ENCODE results near the gene NTF4.
A peak's percentile ranks its signal among the peaks of the same experiment; 100 is the strongest.

NTF4 gene, protein sequence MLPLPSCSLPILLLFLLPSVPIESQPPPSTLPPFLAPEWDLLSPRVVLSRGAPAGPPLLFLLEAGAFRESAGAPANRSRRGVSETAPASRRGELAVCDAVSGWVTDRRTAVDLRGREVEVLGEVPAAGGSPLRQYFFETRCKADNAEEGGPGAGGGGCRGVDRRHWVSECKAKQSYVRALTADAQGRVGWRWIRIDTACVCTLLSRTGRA

DNA sequence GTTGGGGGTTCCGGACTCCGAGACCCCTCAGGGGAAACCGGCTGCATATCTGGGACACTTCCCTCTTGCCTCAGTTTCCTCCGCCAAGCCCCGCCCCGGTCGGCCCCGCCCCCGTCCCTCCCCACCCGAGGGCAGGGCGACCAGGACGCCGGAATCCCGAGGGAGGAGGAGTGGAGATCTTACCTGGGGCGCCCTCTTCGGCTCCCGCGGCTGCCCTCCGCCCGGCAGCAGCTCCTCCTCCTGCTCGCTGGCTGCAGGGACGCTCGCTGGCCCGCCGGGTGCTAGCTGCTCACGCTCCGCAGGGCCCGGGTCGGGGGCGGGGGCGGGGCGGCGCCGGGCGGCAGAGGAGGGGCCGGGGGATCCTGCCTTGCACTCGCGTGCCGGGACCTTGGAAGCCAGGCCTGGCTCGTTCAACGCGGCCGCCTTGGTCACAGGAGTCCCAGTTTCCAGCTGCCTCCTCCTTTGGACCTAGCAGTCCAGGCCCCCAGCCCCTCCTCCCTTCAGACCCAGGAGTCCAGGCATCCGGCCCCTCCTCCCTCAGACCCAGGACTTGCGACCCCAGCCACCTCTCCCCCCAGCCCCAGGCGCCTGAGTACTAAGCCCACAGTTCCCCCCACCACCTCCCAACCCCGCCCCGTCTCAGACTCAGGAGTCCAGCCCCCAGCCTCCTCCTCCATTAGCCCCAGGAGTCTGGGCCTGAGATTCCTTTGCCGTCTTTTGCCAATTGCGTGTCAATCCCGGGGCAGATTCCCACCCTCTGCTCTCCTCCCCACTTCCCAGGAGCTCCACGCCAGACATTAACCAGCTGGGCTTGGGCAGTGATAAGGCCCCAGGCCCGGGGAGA is at the start of gene NTF4:
Gene NTF4, minus strand, starts transcription at position 51 of the 844 bp plus-strand sequence. CDS start 2,821 bp downstream, outside the sequence.
- DNase-seq (ENCODE audit: low spot score) = peak; percentile 63

DNA sequence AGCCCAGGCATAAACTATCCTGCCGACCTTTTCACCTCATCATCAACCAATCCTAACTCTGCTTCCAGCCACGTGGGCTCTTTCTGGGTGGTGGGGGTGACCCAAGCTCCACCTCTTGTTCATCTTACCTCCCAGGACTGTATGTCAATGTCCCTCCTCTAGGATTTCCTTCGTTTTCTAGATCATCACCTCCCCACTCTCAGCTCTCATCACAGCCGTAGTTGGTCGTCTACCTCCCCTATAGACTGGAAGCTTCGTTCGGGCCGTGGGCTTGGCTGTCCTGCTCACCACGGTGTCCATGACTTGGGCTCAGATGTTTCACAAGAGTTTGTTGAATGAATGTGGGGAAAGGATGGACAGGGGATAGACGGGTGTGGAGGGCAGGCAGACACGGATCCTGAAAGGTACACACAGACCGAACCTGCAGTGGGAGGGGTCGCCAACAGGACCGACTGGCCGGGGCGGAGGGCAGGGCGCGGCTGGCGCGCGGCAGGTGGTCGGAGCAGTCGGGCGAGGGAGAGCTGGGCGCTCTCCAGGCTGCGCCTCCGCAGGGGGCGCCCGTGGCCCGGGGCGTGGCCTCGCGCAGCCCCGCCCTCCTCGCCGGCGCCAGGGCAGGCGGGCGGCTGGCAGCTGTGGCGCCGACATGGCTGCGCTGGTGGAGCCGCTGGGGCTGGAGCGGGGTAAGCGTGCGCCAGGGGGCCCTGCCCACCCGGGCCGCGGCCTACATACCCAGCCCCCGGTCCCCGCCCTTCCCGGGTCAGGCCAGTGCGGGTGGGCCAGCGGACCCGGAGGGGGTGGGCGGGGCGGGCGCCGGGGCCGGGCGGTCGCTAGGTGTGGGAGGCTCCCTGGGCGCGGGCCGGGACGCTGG is 49.4 kb upstream of the NTF4 start, which contains the start of gene LIN7B:
Gene LIN7B, plus strand, starts transcription at position 609 of the 868 bp plus-strand sequence. Its CDS starts 35 bp downstream, at position 644.
- DNase-seq (ENCODE audit: low spot score) = peak; percentile 95

DNA sequence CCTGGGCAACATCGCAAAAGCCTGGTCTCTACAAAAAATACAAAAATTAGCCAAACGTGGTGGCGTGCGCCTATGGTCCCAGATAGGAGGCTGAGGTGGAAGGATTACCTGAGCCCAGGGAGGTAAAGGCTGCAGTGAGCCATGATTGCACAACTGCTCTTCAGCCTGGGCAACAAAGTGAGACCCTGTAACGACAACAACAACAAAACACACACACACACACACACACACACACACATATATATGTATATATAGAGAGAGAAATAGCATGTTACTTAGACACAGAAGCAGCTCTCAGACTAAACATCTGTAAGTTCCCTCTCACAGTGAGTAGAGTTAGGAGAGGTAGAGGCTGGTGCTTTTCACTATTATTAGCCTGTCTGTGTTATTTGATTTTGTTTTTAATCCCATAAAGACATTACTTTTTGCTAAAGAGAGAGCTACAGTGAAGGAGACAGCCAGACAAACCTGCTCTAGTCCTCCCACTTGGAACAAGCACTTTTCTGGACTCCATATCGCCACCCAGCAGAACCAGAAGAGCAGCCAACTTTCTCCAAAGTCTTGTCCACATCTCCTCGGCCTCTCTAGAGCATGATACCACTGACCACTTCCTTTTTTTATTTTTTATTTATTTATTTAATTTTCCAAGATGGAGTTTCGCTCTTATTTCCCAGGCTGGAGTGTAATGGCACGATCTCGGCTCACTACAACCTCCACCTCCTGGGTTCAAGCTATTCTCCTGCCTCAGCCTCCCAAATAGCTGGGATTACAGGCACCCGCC is 46.8 kb upstream of the NTF4 start:
- no peak for DNase-seq (ENCODE audit: low spot score)

DNA sequence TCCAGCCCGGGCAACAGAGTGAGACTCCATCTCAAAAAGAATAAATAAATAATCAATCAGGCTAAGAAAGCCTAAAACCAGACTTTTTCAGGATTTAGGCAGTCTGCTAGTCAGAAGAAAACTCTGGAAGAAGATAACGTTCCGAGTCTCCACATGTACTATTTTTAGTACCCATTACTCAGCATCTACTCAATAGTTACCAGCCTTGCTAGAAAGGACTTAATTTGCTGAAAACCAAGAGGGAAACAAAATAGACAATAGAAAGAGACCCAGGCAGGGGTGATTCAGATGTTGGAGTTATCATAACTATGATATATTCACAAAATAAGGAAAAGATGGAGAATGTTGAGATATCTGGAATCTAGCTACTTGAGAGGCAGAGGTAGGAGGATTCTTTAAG is 45.9 kb upstream of the NTF4 start:
- peak; percentile 56 for DNase-seq (ENCODE audit: low spot score)

DNA sequence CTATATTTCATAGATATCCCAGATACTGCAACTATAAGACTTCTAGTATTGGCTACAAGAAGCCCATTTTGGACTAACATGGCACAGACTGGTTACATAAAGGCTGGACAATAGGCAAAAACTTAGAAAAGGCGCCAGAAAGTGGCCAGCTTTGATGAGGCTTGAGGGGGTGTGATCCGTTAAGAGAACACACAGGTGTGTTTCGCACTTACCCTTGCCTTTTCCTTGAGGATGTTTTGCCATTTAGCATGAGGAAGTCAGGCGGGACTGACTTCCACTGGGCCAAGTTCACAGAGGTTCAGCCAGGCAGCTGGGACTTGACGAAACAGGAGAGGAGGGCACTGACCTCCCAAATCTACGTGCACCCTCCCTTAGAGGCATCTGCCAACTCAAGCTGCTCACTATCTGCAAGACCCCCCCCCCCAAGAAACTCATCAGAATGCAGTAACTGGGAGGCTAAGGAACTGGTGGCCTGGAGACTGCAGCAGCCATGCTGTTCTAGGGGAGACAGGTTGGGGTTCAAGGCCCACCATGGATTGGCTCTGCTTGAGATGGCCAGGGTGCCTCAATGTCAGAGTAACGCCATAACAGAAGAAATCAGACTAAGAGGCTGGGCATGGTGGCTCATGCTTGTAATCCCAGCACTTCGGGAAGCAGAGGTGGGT is 45.1 kb upstream of the NTF4 start:
- no peak for DNase-seq (ENCODE audit: low spot score)

DNA sequence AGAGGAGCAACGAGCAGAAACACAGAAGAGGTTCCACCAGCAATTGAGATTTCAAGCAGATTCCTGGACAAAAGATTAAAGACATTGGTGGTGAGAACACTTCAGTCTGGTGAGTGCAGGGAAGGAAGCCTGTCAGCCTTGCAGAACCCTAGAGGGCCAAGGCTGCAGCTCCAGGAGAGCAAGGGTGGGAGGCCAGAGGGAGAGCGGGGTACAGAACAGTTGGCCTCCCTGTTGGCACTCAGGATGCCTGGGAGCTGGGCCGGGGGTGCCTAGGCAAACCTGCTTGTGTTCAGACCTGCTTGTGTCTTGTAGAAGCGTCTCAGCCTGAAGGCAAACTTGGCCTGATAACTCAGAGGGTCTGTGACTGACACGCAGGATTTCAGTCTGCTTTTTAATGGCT is 44.4 kb upstream of the NTF4 start:
- DNase-seq (ENCODE audit: low spot score) = no peak

DNA sequence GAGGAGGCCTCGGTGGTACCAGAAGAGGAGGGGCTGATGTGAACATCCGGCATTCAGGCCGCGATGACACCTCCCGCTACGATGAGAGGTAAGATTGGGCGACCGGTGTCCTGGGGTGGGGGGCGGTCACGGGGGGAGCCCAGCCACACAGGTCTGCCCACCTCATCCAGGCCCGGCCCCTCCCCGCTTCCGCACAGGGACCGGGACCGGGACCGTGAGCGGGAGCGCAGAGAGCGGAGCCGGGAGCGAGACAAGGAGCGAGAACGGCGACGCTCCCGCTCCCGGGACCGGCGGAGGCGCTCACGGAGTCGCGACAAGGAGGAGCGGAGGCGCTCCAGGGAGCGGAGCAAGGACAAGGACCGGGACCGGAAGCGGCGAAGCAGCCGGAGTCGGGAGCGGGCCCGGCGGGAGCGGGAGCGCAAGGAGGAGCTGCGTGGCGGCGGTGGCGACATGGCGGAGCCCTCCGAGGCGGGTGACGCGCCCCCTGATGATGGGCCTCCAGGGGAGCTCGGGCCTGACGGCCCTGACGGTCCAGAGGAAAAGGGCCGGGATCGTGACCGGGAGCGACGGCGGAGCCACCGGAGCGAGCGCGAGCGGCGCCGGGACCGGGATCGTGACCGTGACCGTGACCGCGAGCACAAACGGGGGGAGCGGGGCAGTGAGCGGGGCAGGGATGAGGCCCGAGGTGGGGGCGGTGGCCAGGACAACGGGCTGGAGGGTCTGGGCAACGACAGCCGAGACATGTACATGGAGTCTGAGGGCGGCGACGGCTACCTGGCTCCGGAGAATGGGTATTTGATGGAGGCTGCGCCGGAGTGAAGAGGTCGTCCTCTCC is 43.2 kb upstream of the NTF4 start:
- no peak for DNase-seq (ENCODE audit: low spot score)

DNA sequence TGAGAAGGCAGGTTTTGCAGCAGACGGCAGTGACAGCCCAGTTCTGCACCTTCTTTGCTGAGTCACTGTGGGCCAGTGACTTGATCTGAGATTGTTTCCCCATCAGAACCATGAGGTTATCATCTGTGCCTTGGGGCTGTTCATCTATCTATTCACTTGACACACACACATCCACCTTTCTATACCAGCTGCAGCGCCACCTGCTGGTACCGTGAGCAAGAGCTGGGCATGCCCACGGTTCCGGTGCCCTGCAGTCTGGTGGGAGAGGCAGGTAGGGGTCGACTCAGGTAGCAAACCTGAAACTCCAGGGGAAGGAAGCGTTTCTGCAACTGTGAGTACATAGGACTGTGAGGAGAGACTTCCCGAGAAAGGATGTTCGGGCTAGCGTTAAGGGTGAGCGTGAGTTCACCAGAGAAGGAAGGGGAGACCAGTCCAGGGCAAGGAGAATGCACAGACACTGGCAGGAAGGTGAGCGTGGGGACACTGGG is 42.1 kb upstream of the NTF4 start:
- peak; percentile 46 for DNase-seq (ENCODE audit: low spot score)

DNA sequence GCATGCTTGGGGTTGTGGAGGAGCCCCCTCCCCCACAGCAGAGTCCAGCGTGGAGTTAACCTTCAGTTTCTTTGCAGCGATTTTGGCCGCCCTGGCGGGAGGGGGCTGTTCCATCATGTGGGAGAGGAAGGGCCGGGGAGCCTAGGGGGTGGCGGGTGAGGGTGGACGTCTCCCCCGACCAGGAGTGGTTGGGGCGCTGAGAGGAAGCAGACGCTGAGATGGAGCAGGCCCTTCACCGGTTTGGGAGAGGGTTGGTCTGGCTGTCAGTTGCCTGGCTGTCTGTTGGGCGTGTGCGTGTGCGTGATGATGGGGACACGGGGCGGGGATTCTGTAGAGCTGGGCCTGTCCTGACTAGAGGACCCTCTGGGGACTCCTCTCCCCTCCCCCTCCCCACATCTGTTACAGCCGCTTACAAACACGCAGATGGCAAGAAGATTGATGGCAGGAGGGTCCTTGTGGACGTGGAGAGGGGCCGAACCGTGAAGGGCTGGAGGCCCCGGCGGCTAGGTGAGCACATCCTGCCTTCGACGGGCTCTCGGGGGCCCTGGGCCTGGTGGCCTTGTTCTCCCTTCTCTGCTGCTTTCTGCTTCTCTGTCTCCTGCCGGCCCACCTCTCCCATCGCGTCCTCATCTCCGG is 39.7 kb upstream of the NTF4 start:
- DNase-seq (ENCODE audit: low spot score) = no peak

DNA sequence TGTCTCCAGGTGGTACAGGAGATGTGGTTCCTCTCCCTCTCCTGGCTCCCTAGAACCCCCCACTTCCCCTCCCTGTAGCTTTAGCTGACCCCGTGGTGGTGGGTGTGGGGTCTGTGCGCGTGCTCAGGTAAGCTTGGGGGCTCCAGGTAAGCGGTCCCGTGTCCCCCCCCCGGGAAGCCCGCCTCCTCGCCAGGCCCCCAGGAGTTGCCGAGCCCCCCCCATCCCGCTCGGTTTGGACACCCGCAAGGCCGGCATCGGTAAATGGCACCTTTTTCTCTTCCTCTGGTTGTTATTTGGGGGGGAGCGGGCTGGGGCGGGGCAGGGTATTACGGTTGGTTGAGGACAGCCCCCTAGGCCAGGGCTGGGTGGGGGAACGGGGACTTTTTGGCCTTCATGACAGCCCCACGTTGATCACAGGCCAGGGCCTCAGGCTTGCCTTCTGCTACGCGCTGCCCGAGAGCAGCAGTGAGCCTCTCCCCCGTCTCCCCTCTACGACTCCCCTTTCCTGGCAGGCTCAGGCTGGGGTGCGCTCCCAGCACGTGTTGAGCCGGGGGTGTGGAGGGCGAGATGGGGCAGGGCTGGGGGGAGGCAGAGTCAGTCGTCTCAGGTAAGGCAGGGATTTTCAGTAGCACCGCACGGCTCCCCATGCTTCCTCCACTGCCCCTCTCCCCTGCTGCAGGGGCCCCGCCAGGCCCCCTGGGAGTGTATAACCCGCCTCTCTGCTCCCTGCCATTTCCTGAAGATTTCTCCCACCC is 38.9 kb upstream of the NTF4 start:
- DNase-seq (ENCODE audit: low spot score) = no peak

DNA sequence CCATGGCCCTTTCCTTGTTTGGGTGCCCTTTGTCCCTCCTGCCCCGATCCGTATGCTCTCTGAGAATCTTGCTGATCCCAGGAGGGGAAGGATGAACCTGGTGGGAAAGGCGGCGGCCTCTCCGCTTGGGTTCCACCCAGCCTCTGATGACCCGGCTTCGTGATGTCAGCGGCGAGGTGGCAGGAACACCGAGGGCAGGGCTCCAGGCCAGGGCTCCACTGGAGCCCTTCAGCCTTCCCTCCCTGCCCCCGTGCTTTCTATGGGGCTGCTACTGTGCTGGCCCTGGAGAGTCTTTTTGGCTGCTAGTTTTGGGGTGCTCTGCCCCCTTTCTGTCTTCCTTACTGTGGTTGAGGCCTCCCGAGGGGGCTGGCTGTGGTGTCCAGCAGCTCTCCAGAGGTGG is 37.7 kb upstream of the NTF4 start:
- no peak for DNase-seq (ENCODE audit: low spot score)

DNA sequence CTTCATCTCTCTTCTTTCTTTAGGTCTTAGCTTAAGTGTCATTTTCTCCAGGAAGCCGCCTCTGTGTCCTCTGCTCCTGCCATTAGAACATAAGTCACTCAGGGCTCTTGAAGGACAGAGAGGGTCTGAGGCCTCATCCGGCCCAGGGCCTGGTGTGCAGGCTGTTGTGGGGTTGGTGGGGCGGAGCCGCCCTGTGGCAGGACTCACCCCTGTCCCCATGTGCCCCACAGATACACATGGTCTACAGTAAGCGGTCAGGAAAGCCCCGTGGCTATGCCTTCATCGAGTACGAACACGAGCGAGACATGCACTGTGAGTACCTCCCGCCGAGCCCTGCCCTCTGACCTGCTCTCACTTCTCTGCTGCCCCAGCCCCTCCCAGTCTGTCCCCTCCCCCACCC is 36.5 kb upstream of the NTF4 start:
- no peak for DNase-seq (ENCODE audit: low spot score)

DNA sequence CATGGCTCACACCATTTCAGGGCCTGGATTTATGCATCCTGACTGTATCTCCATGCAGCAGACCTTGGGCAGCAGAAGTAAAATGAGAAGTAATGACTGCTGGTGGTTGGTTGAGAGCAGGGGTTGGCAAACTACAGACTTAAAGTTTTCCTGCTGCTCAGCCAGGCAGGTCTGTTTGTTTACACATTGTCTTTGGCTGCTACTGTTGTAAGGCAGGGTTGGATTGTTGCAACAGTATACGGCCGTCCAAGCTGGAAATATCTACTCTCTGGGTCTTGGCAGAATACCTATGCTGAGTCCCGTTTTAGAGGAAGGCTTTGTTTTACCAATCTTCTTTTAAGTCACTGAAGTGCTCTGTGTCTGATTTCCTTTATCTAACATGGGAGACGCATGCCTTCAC is 34.2 kb upstream of the NTF4 start:
- no peak for DNase-seq (ENCODE audit: low spot score)

DNA sequence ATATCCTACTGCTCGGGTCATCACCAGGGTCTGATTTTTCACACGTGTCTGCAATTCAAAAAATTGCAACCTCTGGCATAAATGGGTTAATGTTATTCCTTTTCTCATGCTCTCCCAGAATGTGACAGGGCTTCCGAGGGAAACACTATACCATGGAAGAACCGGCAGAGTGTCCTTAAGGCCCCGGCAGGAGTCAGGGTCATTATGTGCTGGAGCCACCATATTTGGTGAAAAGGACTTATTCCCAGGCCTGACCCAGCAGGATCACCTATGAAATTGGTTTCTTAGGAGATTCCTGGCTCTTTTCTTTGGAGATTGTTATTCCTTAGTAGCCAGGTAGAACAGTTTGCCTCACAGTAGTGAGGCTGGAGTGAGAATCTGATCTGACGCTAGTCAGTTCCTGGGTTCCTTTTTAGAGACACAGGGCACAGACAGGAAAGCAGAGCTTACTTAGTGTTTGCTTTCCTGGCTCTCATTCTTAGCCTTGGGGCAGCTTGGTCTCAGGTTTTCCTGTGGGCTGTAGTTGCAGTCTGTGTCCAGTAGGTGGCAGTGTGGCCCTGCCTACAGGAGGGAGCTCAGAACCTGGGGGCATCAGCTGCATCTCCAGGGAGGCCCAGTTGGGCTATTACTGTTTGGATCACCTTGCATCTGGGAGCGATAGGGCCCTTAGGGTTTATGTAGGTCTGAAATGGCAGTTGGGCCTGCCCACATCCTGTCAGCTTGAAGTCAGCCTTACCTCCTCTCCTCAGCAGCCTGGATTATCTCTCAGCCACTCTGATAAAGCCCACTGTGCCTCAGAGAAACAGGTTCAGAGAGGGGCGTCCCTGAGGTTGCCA is 33.1 kb upstream of the NTF4 start:
- DNase-seq (ENCODE audit: low spot score) = peak; percentile 87

DNA sequence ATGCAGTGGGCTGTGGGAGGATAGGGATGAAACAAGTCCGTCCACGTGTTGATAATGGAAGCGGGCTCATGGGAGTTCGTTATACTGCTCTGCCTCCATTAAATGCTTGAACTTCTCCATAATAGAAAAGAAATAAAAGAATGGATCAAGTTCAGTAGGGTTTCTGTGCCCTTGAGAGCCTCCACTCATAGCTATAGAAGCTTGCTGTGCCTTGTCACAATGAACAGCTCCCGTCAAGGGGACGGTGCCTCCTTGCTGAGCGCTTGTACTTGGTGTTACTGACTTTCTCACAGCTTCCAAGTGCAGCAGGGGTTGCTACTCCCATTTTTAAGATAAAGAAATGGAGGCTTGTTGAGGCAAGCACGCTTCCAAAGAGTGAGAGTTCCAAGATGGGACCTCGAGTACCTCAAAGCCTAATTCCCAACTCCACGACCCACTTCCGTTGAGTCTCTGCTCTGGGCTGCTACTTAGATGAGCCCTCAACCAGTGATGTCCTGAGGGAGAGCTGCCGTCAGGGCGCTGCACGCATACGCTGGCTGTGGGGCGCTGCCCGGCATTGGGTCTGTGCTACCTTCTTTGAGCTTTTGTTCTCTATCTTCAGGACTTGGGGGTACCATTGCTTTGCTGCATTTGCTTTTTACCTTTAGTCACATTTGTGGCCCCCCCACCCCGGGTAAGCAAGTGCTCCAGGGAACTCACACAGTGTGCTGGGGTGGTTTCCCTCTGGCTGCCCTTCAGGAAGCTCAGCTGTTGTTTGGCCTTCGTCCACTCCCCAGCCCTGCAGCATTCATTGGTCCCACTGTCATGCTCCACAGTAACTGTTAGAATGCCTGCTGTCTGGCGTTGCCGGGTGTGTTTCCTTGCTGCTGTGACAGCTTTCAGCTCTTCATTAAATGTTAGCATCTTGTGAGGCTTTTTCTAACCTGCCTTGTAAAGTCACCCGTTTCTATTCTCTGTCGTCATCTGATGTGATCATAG is 30.2 kb upstream of the NTF4 start:
- DNase-seq (ENCODE audit: low spot score) = no peak

DNA sequence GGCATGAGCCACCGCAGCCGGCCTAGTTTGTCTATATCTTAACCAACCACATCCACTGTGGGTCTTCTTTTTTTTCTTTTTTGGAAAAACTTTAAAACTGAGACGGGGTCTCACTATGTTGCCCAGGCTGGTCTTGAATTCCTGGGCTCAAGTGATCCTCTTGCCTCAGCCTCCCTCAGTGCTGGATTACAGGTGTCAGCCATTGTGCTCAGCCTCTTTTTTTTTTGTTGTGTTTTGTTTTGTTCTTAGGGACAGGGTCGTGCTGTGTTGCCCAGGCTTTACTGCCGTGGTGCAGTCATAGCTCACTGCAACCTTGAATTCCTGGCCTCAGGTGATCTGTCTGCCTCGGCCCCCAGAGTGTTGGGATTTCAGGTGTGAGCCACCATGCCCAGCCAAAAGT is 28.1 kb upstream of the NTF4 start:
- DNase-seq (ENCODE audit: low spot score) = no peak

Measured in AG08396 (cell line).